Measurements from ENCODE around the gene TMTC2. TPM values are rescaled to one million over a fixed set of nuclear protein-coding genes. Genes with fewer than 3 reads are reported as not detected.

TMTC2 gene
- total RNA-seq, 1 donor from 2014 or later: 3.4 TPM

- intact Hi-C loops (cut with micrococcal nuclease): no loop called here
- no peak overlapping the region for H3K27ac ChIP-seq (replicated peaks)
- no peaks in the 10 kb centered on the region for H3K27me3 ChIP-seq (ENCODE audit: low read depth)
- no peaks in the 10 kb centered on the region for H3K36me3 ChIP-seq
- H3K9me3 ChIP-seq (replicated peaks): no peaks in the 10 kb centered on the region
- TF ChIP-seq, protein P1, sequence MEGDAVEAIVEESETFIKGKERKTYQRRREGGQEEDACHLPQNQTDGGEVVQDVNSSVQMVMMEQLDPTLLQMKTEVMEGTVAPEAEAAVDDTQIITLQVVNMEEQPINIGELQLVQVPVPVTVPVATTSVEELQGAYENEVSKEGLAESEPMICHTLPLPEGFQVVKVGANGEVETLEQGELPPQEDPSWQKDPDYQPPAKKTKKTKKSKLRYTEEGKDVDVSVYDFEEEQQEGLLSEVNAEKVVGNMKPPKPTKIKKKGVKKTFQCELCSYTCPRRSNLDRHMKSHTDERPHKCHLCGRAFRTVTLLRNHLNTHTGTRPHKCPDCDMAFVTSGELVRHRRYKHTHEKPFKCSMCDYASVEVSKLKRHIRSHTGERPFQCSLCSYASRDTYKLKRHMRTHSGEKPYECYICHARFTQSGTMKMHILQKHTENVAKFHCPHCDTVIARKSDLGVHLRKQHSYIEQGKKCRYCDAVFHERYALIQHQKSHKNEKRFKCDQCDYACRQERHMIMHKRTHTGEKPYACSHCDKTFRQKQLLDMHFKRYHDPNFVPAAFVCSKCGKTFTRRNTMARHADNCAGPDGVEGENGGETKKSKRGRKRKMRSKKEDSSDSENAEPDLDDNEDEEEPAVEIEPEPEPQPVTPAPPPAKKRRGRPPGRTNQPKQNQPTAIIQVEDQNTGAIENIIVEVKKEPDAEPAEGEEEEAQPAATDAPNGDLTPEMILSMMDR (IDR thresholded peaks at IDR 0.05; ENCODE audit: borderline replicate concordance): no peak
- no peak for DNase-seq
- no peaks in the 10 kb centered on the region for H3K4me1 ChIP-seq
- no peak overlapping the region for H3K4me3 ChIP-seq
These were observed 284.9 kb downstream of the TMTC2 start for GRCh38 chr12:82971584-82971983.

GRCh38 chr12:82972624-82973023 lies 285.9 kb downstream of the TMTC2 start:
- H3K27ac ChIP-seq (replicated peaks): no peak overlapping the region
- TF ChIP-seq, protein P1 (IDR thresholded peaks at IDR 0.05; ENCODE audit: borderline replicate concordance): no peak
- H3K9me3 ChIP-seq (replicated peaks): no peaks in the 10 kb centered on the region
- intact Hi-C loops (cut with micrococcal nuclease): no loop called here
- no peak overlapping the region for H3K4me3 ChIP-seq
- DNase-seq: no peak
- H3K36me3 ChIP-seq: no peaks in the 10 kb centered on the region
- no peaks in the 10 kb centered on the region for H3K27me3 ChIP-seq (ENCODE audit: low read depth)
- no peaks in the 10 kb centered on the region for H3K4me1 ChIP-seq

GRCh38 chr12:82973592-82973991 lies 286.9 kb downstream of the TMTC2 start:
- intact Hi-C loops (cut with micrococcal nuclease): no loop called here
- no peaks in the 10 kb centered on the region for H3K4me1 ChIP-seq
- no peak for DNase-seq
- TF ChIP-seq, protein P1 (IDR thresholded peaks at IDR 0.05; ENCODE audit: borderline replicate concordance): no peak
- no peak overlapping the region for H3K4me3 ChIP-seq
- H3K27ac ChIP-seq (replicated peaks): no peak overlapping the region
- no peaks in the 10 kb centered on the region for H3K9me3 ChIP-seq (replicated peaks)
- H3K36me3 ChIP-seq: no peaks in the 10 kb centered on the region
- no peaks in the 10 kb centered on the region for H3K27me3 ChIP-seq (ENCODE audit: low read depth)

GRCh38 chr12:82981150-82981549 lies 294.4 kb downstream of the TMTC2 start:
- TF ChIP-seq, protein P1 (IDR thresholded peaks at IDR 0.05; ENCODE audit: borderline replicate concordance): no peak
- Histone ChIP-seq H3K36me3 (no peaks in the 10 kb centered on the region), H3K4me3 (no peak overlapping the region), H3K4me1 (no peaks in the 10 kb centered on the region), H3K9me3 (replicated peaks) (no peaks in the 10 kb centered on the region), H3K27me3 (ENCODE audit: low read depth) (no peaks in the 10 kb centered on the region), H3K27ac (replicated peaks) (no peak overlapping the region)
- no peak for DNase-seq
- intact Hi-C loops (cut with micrococcal nuclease): no loop called here

DNA sequence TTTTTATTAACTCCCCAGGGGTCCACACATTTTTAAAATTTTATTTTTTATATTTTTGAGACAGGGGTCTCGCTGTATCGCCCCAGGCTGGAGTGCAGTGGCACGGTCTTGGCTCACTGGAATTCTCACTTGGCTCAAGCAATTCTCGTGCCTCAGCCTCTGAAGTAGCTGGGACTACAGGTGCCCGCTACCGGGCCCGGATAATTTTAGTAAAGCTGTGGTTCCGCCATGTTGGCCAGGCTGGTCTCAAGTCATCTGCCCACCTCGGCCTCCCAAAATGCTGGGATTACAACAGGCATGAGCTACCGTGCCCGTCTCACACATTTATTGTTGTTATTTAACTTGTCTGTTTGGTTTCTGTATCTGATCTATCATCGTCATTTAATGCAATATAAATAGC lies 307.4 kb downstream of the TMTC2 start:
- TF ChIP-seq, protein P1 (IDR thresholded peaks at IDR 0.05; ENCODE audit: borderline replicate concordance): no peak
- intact Hi-C loops (cut with micrococcal nuclease): no loop called here
- Histone ChIP-seq H3K27me3 (ENCODE audit: low read depth) (no peaks in the 10 kb centered on the region), H3K9me3 (replicated peaks) (no peaks in the 10 kb centered on the region), H3K36me3 (no peaks in the 10 kb centered on the region), H3K27ac (replicated peaks) (no peak overlapping the region), H3K4me1 (no peaks in the 10 kb centered on the region), H3K4me3 (no peak overlapping the region)
- DNase-seq: no peak

All from left ventricle myocardium inferior (tissue), 1 donor.